ENCODE data around the gene ENTPD8.

ENTPD8 gene

GRCh38 chr9:137435381-137435891, 5.7 kb downstream of the ENTPD8 start:
- Histone ChIP-seq H3K27me3 (ENCODE audit: control insufficient read depth, insufficient read depth, low read length) (no peaks in the 10 kb centered on the region), H3K27ac (ENCODE audit: low read length) (no peak overlapping the region), H3K9me3 (ENCODE audit: control insufficient read depth, low read depth, low read length) (no peaks in the 10 kb centered on the region), H3K4me3 (ENCODE audit: low read length) (no peak overlapping the region), H3K36me3 (ENCODE audit: control insufficient read depth, low read depth, low read length) (no peaks in the 10 kb centered on the region), H3K4me1 (ENCODE audit: control insufficient read depth, low read depth, low read length) (no peaks in the 10 kb centered on the region), H3K9ac (ENCODE audit: low read length) (no peak overlapping the region)

GRCh38 chr9:137434498-137435380, 6.4 kb downstream of the ENTPD8 start:
- H3K9ac ChIP-seq (ENCODE audit: low read length) = no peak overlapping the region
- no peaks in the 10 kb centered on the region for H3K27me3 ChIP-seq (ENCODE audit: control insufficient read depth, insufficient read depth, low read length)
- no peaks in the 10 kb centered on the region for H3K4me1 ChIP-seq (ENCODE audit: control insufficient read depth, low read depth, low read length)
- H3K4me3 ChIP-seq (ENCODE audit: low read length) = no peak overlapping the region
- H3K9me3 ChIP-seq (ENCODE audit: control insufficient read depth, low read depth, low read length) = no peaks in the 10 kb centered on the region
- H3K36me3 ChIP-seq (ENCODE audit: control insufficient read depth, low read depth, low read length) = no peaks in the 10 kb centered on the region
- no peak overlapping the region for H3K27ac ChIP-seq (ENCODE audit: low read length)

GRCh38 chr9:137433916-137434431, 7.2 kb downstream of the ENTPD8 start:
- no peak overlapping the region for H3K27ac ChIP-seq (ENCODE audit: low read length)
- H3K36me3 ChIP-seq (ENCODE audit: control insufficient read depth, low read depth, low read length) = no peaks in the 10 kb centered on the region
- H3K9ac ChIP-seq (ENCODE audit: low read length) = no peak overlapping the region
- no peaks in the 10 kb centered on the region for H3K4me1 ChIP-seq (ENCODE audit: control insufficient read depth, low read depth, low read length)
- H3K4me3 ChIP-seq (ENCODE audit: low read length) = no peak overlapping the region
- H3K27me3 ChIP-seq (ENCODE audit: control insufficient read depth, insufficient read depth, low read length) = no peaks in the 10 kb centered on the region
- H3K9me3 ChIP-seq (ENCODE audit: control insufficient read depth, low read depth, low read length) = no peaks in the 10 kb centered on the region

- Histone ChIP-seq H3K9ac (ENCODE audit: low read length) (no peak overlapping the region), H3K4me1 (ENCODE audit: control insufficient read depth, low read depth, low read length) (no peaks in the 10 kb centered on the region), H3K9me3 (ENCODE audit: control insufficient read depth, low read depth, low read length) (no peaks in the 10 kb centered on the region), H3K4me3 (ENCODE audit: low read length) (no peak overlapping the region), H3K27ac (ENCODE audit: low read length) (no peak overlapping the region), H3K27me3 (ENCODE audit: control insufficient read depth, insufficient read depth, low read length) (no peaks in the 10 kb centered on the region), H3K36me3 (ENCODE audit: control insufficient read depth, low read depth, low read length) (no peaks in the 10 kb centered on the region)
Observed at GRCh38 chr9:137433349-137433915, 7.7 kb downstream of the ENTPD8 start.

- no peaks in the 10 kb centered on the region for H3K27me3 ChIP-seq (ENCODE audit: control insufficient read depth, insufficient read depth, low read length)
- H3K27ac ChIP-seq (ENCODE audit: low read length) = no peak overlapping the region
- H3K9me3 ChIP-seq (ENCODE audit: control insufficient read depth, low read depth, low read length) = no peaks in the 10 kb centered on the region
- no peak overlapping the region for H3K4me3 ChIP-seq (ENCODE audit: low read length)
- H3K4me1 ChIP-seq (ENCODE audit: control insufficient read depth, low read depth, low read length) = no peaks in the 10 kb centered on the region
- H3K9ac ChIP-seq (ENCODE audit: low read length) = no peak overlapping the region
- no peaks in the 10 kb centered on the region for H3K36me3 ChIP-seq (ENCODE audit: control insufficient read depth, low read depth, low read length)
Observed at GRCh38 chr9:137432687-137433348, 8.3 kb downstream of the ENTPD8 start.

GRCh38 chr9:137431416-137431931, 9.7 kb downstream of the ENTPD8 start:
- Histone ChIP-seq H3K4me3 (ENCODE audit: low read length) (no peak overlapping the region), H3K9ac (ENCODE audit: low read length) (no peak overlapping the region), H3K4me1 (ENCODE audit: control insufficient read depth, low read depth, low read length) (no peaks in the 10 kb centered on the region), H3K27me3 (ENCODE audit: control insufficient read depth, insufficient read depth, low read length) (no peaks in the 10 kb centered on the region), H3K36me3 (ENCODE audit: control insufficient read depth, low read depth, low read length) (no peaks in the 10 kb centered on the region), H3K9me3 (ENCODE audit: control insufficient read depth, low read depth, low read length) (no peaks in the 10 kb centered on the region), H3K27ac (ENCODE audit: low read length) (no peak overlapping the region)

- H3K4me3 ChIP-seq (ENCODE audit: low read length) = no peak overlapping the region
- no peak overlapping the region for H3K27ac ChIP-seq (ENCODE audit: low read length)
- no peaks in the 10 kb centered on the region for H3K36me3 ChIP-seq (ENCODE audit: control insufficient read depth, low read depth, low read length)
- no peak overlapping the region for H3K9ac ChIP-seq (ENCODE audit: low read length)
- H3K27me3 ChIP-seq (ENCODE audit: control insufficient read depth, insufficient read depth, low read length) = no peaks in the 10 kb centered on the region
- no peaks in the 10 kb centered on the region for H3K9me3 ChIP-seq (ENCODE audit: control insufficient read depth, low read depth, low read length)
- no peaks in the 10 kb centered on the region for H3K4me1 ChIP-seq (ENCODE audit: control insufficient read depth, low read depth, low read length)
Observed at GRCh38 chr9:137430723-137431415, 10.3 kb downstream of the ENTPD8 start.

GRCh38 chr9:137429974-137430722, 11.0 kb downstream of the ENTPD8 start:
- H3K4me1 ChIP-seq (ENCODE audit: control insufficient read depth, low read depth, low read length) = no peaks in the 10 kb centered on the region
- no peaks in the 10 kb centered on the region for H3K27me3 ChIP-seq (ENCODE audit: control insufficient read depth, insufficient read depth, low read length)
- no peak overlapping the region for H3K27ac ChIP-seq (ENCODE audit: low read length)
- H3K9ac ChIP-seq (ENCODE audit: low read length) = no peak overlapping the region
- H3K9me3 ChIP-seq (ENCODE audit: control insufficient read depth, low read depth, low read length) = no peaks in the 10 kb centered on the region
- H3K36me3 ChIP-seq (ENCODE audit: control insufficient read depth, low read depth, low read length) = no peaks in the 10 kb centered on the region
- no peak overlapping the region for H3K4me3 ChIP-seq (ENCODE audit: low read length)

- no peaks in the 10 kb centered on the region for H3K9me3 ChIP-seq (ENCODE audit: control insufficient read depth, low read depth, low read length)
- no peak overlapping the region for H3K4me3 ChIP-seq (ENCODE audit: low read length)
- no peak overlapping the region for H3K27ac ChIP-seq (ENCODE audit: low read length)
- no peaks in the 10 kb centered on the region for H3K36me3 ChIP-seq (ENCODE audit: control insufficient read depth, low read depth, low read length)
- H3K27me3 ChIP-seq (ENCODE audit: control insufficient read depth, insufficient read depth, low read length) = peaks cover under 1% of the 10 kb centered on the region
- H3K9ac ChIP-seq (ENCODE audit: low read length) = no peak overlapping the region
- H3K4me1 ChIP-seq (ENCODE audit: control insufficient read depth, low read depth, low read length) = no peaks in the 10 kb centered on the region
Observed at GRCh38 chr9:137429546-137429890, 11.6 kb downstream of the ENTPD8 start.

- Histone ChIP-seq H3K9ac (ENCODE audit: low read length) (no peak overlapping the region), H3K4me1 (ENCODE audit: control insufficient read depth, low read depth, low read length) (no peaks in the 10 kb centered on the region), H3K9me3 (ENCODE audit: control insufficient read depth, low read depth, low read length) (no peaks in the 10 kb centered on the region), H3K27me3 (ENCODE audit: control insufficient read depth, insufficient read depth, low read length) (peaks cover 6% of the 10 kb centered on the region), H3K4me3 (ENCODE audit: low read length) (no peak overlapping the region), H3K36me3 (ENCODE audit: control insufficient read depth, low read depth, low read length) (no peaks in the 10 kb centered on the region), H3K27ac (ENCODE audit: low read length) (no peak overlapping the region)
Observed at GRCh38 chr9:137428841-137429545, 12.2 kb downstream of the ENTPD8 start.
